ENCODE results near the gene MAP3K2.

DNA sequence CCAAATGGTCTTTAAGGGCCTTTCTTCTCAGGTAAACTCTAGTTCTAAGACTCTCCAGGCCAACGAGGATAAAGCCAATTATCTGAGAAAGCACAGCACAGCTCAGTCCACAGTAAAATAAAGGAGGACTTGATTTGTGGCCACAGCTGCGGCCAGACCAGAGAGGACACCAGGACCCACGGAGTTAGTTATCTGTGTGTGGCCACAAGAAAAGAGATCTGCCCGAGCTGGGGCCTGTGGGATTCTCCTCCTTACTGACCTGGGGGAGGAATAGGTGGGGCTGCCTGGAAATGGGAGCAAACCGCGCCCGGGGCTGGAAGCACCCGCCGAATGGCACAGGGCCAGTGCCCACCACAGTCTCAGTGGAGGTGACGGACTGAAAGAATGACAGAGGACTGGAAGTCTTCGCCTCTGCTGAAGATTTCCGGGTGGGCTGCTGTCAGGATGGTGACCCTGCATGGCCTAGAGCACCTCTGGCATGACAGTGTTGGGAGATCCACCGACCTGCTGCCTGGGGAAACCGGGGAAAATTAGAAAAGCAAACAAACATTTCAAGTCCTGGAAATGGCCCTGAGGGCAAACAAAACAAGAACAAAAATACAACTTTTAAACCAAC lies 43.7 kb upstream of the MAP3K2 start:
- TF ChIP-seq POLR2AphosphoS5 (IDR thresholded peaks at IDR 0.05; ENCODE audit: low read depth, low read length) (no peak), POU5F1 (IDR thresholded peaks at IDR 0.05; ENCODE audit: low read depth, low read length) (no peak), CREB1 (IDR thresholded peaks at IDR 0.05) (no peak), POLR2A (IDR thresholded peaks at IDR 0.05; ENCODE audit: control extremely low read depth in 1 of 2, low read depth in 2 of 2, low read length in 2 of 2) (no peak), GABPA (IDR thresholded peaks at IDR 0.05; ENCODE audit: borderline replicate concordance, insufficient read depth, low read length) (no peak), EGR1 (IDR thresholded peaks at IDR 0.05; ENCODE audit: borderline replicate concordance, low read depth, low read length) (no peak)
- TF ChIP-seq, protein P1, sequence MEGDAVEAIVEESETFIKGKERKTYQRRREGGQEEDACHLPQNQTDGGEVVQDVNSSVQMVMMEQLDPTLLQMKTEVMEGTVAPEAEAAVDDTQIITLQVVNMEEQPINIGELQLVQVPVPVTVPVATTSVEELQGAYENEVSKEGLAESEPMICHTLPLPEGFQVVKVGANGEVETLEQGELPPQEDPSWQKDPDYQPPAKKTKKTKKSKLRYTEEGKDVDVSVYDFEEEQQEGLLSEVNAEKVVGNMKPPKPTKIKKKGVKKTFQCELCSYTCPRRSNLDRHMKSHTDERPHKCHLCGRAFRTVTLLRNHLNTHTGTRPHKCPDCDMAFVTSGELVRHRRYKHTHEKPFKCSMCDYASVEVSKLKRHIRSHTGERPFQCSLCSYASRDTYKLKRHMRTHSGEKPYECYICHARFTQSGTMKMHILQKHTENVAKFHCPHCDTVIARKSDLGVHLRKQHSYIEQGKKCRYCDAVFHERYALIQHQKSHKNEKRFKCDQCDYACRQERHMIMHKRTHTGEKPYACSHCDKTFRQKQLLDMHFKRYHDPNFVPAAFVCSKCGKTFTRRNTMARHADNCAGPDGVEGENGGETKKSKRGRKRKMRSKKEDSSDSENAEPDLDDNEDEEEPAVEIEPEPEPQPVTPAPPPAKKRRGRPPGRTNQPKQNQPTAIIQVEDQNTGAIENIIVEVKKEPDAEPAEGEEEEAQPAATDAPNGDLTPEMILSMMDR (IDR thresholded peaks at IDR 0.05; ENCODE audit: control extremely low read depth in 1 of 3, insufficient read depth in 1 of 3, low read depth in 1 of 3, low read length in 3 of 3) = no peak
